ENCODE results near the gene UNC93B1. TPM values are rescaled to one million over a fixed set of nuclear protein-coding genes. Genes with fewer than 3 reads are reported as not detected.
"Not testable (repeated sequence)": the region's sequence is repeated elsewhere in the genome, so short reads cannot be mapped to it uniquely, and the experiment has no call there.

UNC93B1 gene
- total RNA-seq, 1 donor from 2014 or later: 79.5 TPM

GRCh38 chr11:67963879-67964278 lies 40.0 kb downstream of the UNC93B1 start:
- H3K9me3 ChIP-seq; H3K4me3 ChIP-seq; intact Hi-C loops (cut with DNase I); H3K36me3 ChIP-seq; H3K27ac ChIP-seq; ATAC-seq; H3K27me3 ChIP-seq; H3K4me1 ChIP-seq; DNase-seq: not testable (repeated sequence)

- H3K4me1 ChIP-seq; H3K27me3 ChIP-seq; DNase-seq; H3K27ac ChIP-seq; H3K4me3 ChIP-seq; H3K36me3 ChIP-seq; H3K9me3 ChIP-seq; ATAC-seq; intact Hi-C loops (cut with DNase I): not testable (repeated sequence)
Measured at GRCh38 chr11:67963217-67963616, 40.7 kb downstream of the UNC93B1 start.

- H3K27ac ChIP-seq; H3K27me3 ChIP-seq; intact Hi-C loops (cut with DNase I); DNase-seq; ATAC-seq; H3K9me3 ChIP-seq; H3K4me3 ChIP-seq; H3K4me1 ChIP-seq; H3K36me3 ChIP-seq: not testable (repeated sequence)
Measured at GRCh38 chr11:67956236-67956635, 47.7 kb downstream of the UNC93B1 start.

GRCh38 chr11:67955461-67956007 lies 48.4 kb downstream of the UNC93B1 start:
- H3K27me3 ChIP-seq; intact Hi-C loops (cut with DNase I); H3K9me3 ChIP-seq; H3K36me3 ChIP-seq; H3K4me1 ChIP-seq; H3K27ac ChIP-seq: not testable (repeated sequence)
- peak; percentile 72 for TF ChIP-seq CTCF (IDR thresholded peaks at IDR 0.05)
- peak overlapping the region; percentile 54 for H3K4me3 ChIP-seq
- DNase-seq: peak; percentile 89
- peak; percentile 95 for ATAC-seq

GRCh38 chr11:67954971-67955370 lies 48.9 kb downstream of the UNC93B1 start:
- H3K27ac ChIP-seq; H3K4me1 ChIP-seq; H3K9me3 ChIP-seq; H3K36me3 ChIP-seq; H3K27me3 ChIP-seq; intact Hi-C loops (cut with DNase I); DNase-seq; ATAC-seq: not testable (repeated sequence)
- H3K4me3 ChIP-seq: peak overlapping the region; percentile 54

- intact Hi-C loops (cut with DNase I); ATAC-seq; H3K4me3 ChIP-seq; H3K9me3 ChIP-seq; H3K4me1 ChIP-seq; H3K36me3 ChIP-seq; H3K27me3 ChIP-seq; DNase-seq; H3K27ac ChIP-seq: not testable (repeated sequence)
Measured at GRCh38 chr11:67954251-67954650, 49.6 kb downstream of the UNC93B1 start.

- DNase-seq; H3K27me3 ChIP-seq; H3K27ac ChIP-seq; H3K4me1 ChIP-seq; ATAC-seq; H3K4me3 ChIP-seq; H3K9me3 ChIP-seq; intact Hi-C loops (cut with DNase I); H3K36me3 ChIP-seq: not testable (repeated sequence)
Measured at GRCh38 chr11:67950705-67951104, 53.2 kb downstream of the UNC93B1 start.

GRCh38 chr11:67947785-67948184 lies 56.1 kb downstream of the UNC93B1 start:
- H3K27ac ChIP-seq; intact Hi-C loops (cut with DNase I); H3K9me3 ChIP-seq; ATAC-seq; H3K4me3 ChIP-seq; H3K4me1 ChIP-seq; H3K36me3 ChIP-seq; H3K27me3 ChIP-seq; DNase-seq: not testable (repeated sequence)

GRCh38 chr11:67946403-67946802 lies 57.5 kb downstream of the UNC93B1 start:
- H3K4me1 ChIP-seq; H3K27ac ChIP-seq; H3K36me3 ChIP-seq; H3K27me3 ChIP-seq; ATAC-seq; DNase-seq; intact Hi-C loops (cut with DNase I); H3K9me3 ChIP-seq; H3K4me3 ChIP-seq: not testable (repeated sequence)

- H3K4me3 ChIP-seq; intact Hi-C loops (cut with DNase I); H3K4me1 ChIP-seq; DNase-seq; H3K36me3 ChIP-seq; H3K27ac ChIP-seq; ATAC-seq; H3K27me3 ChIP-seq; H3K9me3 ChIP-seq: not testable (repeated sequence)
Measured at GRCh38 chr11:67943406-67943805, 60.5 kb downstream of the UNC93B1 start.

Small RNA genes within 50 kb of the gene (microRNA-seq; reads per million reads assigned to microRNA genes)
- gene MIR4691 (ENCODE audit: borderline microRNAs expressed) (not detected), gene MIR6753 (ENCODE audit: borderline microRNAs expressed) (not detected), gene MIR7113 (ENCODE audit: borderline microRNAs expressed) (not detected)

Other genes with a start within 250 kb of the UNC93B1 start
- gene ALDH3B1, start 6.2 kb upstream of the UNC93B1 start, total RNA-seq: 95.9 TPM
- gene NDUFS8, start 26.6 kb upstream of the UNC93B1 start, total RNA-seq: 118 TPM
- gene TCIRG1, start 34.9 kb upstream of the UNC93B1 start, total RNA-seq: 216 TPM
- 53.3 TPM for gene CHKA, start 117.3 kb upstream of the UNC93B1 start, total RNA-seq
- 43.9 TPM for gene KMT5B, start 209.2 kb upstream of the UNC93B1 start, total RNA-seq